CD4-positive, alpha-beta T cell (primary cell): ENCODE data around the gene METTL9. TPM values are rescaled to one million over a fixed set of nuclear protein-coding genes. Genes with fewer than 3 reads are reported as not detected.

ENCODE experiments used
- ATAC-seq: fragments of 200-7000 bp; cut with Tn5 transposase; one replicate; pipeline ENCODE4 v1.10.0; 2022; ENCODE audit warnings: mild to moderate bottlenecking; ENCODE audit not compliant: poor library complexity
- CTCF ChIA-PET: fragments of 350-600 bp; sonication (Branson Sonifier 250); formaldehyde crosslinking; loops from one replicate; lab custom pipeline; 2021; ENCODE audit warnings: antibody characterized with exemption, inconsistent platforms; lab: Charles Lee
- POLR2A ChIA-PET: fragments of 350-600 bp; sonication (Branson Sonifier 250); formaldehyde crosslinking; loops from one replicate; lab custom pipeline; 2021; ENCODE audit warnings: antibody characterized with exemption, inconsistent platforms; lab: Charles Lee
- DNase-seq, 14 experiments: peaks; one replicate each; pipeline ENCODE4 v3.0.0-alpha.2; 2013 to 2020; ENCODE audit warnings: mixed read lengths in 2 of 14
- H3K27ac ChIP-seq, 2 donors: one replicate each; pipeline versions ENCODE4 v1.5.1 to v1.7.0; 2013; ENCODE audit warnings: low read length in 2 of 2, low read depth in 1 of 2, mild to moderate bottlenecking in 1 of 2
- H3K27me3 ChIP-seq, 2 experiments: 1 replicate in 1 of 2; 2 replicates in 1 of 2; pipeline versions ENCODE4 v1.6.1 to v1.7.0; 2013; ENCODE audit warnings: low read length in 2 of 2, control low read depth in 1 of 2, mild to moderate bottlenecking in 1 of 2, moderate library complexity in 1 of 2; ENCODE audit not compliant: insufficient read depth in 2 of 2, control insufficient read depth in 1 of 2
- H3K36me3 ChIP-seq: one replicate; pipeline ENCODE4 v1.6.1; 2013; ENCODE audit warnings: low read length, control low read depth; ENCODE audit not compliant: insufficient read depth
- H3K4me1 ChIP-seq: one replicate; pipeline ENCODE4 v1.6.1; 2013; ENCODE audit warnings: low read length, control low read depth; ENCODE audit not compliant: insufficient read depth
- H3K4me3 ChIP-seq: one replicate; pipeline ENCODE4 v1.5.1; 2013; ENCODE audit warnings: mild to moderate bottlenecking, low read length, moderate library complexity
- H3K9me3 ChIP-seq, 2 experiments: 1 replicate in 1 of 2; 2 replicates in 1 of 2; pipeline versions ENCODE4 v1.6.1 to v1.7.0; 2013; ENCODE audit warnings: low read length in 2 of 2, mild to moderate bottlenecking in 2 of 2, control low read depth in 1 of 2, moderate library complexity in 1 of 2; ENCODE audit not compliant: control insufficient read depth in 1 of 2, insufficient read depth in 1 of 2
- H3K27ac Mint-ChIP-seq: one replicate; pipeline ENCODE4 v1.8.0; 2020; ENCODE audit warnings: mixed read lengths
- H3K27me3 Mint-ChIP-seq: one replicate; pipeline ENCODE4 v1.8.0; 2021; ENCODE audit warnings: mixed read lengths
- H3K36me3 Mint-ChIP-seq: one replicate; pipeline ENCODE4 v1.8.0; 2021; ENCODE audit warnings: low read depth, mixed read lengths
- H3K4me1 Mint-ChIP-seq: one replicate; pipeline ENCODE4 v1.8.0; 2021; ENCODE audit warnings: low read depth, mixed read lengths
- H3K4me3 Mint-ChIP-seq: one replicate; pipeline ENCODE4 v1.8.0; 2020; ENCODE audit warnings: mild to moderate bottlenecking, mixed read lengths
- H3K9me3 Mint-ChIP-seq: one replicate; pipeline ENCODE4 v1.8.0; 2020; ENCODE audit warnings: mixed read lengths
- intact Hi-C, 2 experiments: fragments of 100-400 bp; cut with DNase I in 1 of 2; cut with micrococcal nuclease in 1 of 2; formaldehyde crosslinking; loops; one replicate each; pipeline versions ENCODE4 v1.15.1 to v1.9.0; 2023 to 2025; cut with DNase I, micrococcal nuclease
- total RNA-seq, 174 experiments: library from RNA in 2 of 174; stranded (reverse) in 2 of 174; gene quantifications; one replicate each; pipeline ENCODE4 v1.2.3 and lab custom pipeline; 2021 to 2026
- TF ChIP-seq, protein P1 (sequence below): fragments of 200-600 bp; IDR thresholded peaks from one replicate; pipeline ENCODE4 v1.8.0; 2022; ENCODE audit warnings: antibody characterized with exemption, mild to moderate bottlenecking

Gene METTL9
- total RNA-seq, 2 experiments from 2014 or later = 78.4 to 86.7 TPM

DNA sequence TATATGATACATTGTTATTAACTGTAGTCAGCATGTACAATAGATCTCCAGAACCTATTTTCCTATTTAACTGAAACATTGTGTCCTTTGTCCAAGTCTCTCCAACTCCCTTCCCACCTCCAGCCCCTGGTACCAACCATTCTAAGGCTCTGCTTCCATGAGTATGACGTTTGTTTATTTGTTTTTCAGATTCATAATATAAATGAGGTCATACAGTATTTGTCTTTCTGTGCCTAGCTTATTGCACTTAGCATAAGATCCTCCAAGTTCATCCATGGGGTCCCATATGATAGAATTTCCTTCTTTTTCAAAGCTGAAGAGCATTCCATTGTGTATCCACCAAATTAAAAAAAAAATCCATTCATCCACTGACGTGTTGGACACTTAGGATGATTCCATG, 103.8 kb downstream of the METTL9 start:
- Mint-ChIP-seq H3K36me3 (no peaks in the 10 kb centered on the region), H3K4me3 (no peak overlapping the region), H3K4me1 (no peaks in the 10 kb centered on the region), H3K9me3 (no peaks in the 10 kb centered on the region), H3K27me3 (no peaks in the 10 kb centered on the region), H3K27ac (no peak overlapping the region)
- intact Hi-C loops = no loop called here
- ATAC-seq (no peak), DNase-seq (no peak)
- no peaks in the 10 kb centered on the region for H3K36me3 ChIP-seq
- H3K4me1 ChIP-seq = no peaks in the 10 kb centered on the region
- ChIA-PET CTCF (no interaction called here), POLR2A (interaction anchor here (0.6 kb wide), 1 partner anchor 10 kb away, joined by 3 read pairs; no protein-coding TSS in a partner anchor)
- H3K27me3 ChIP-seq = no peaks in the 10 kb centered on the region
- H3K27ac ChIP-seq = no peak overlapping the region
- H3K9me3 ChIP-seq = no peaks in the 10 kb centered on the region
- no peak overlapping the region for H3K4me3 ChIP-seq
- TF ChIP-seq, protein P1, sequence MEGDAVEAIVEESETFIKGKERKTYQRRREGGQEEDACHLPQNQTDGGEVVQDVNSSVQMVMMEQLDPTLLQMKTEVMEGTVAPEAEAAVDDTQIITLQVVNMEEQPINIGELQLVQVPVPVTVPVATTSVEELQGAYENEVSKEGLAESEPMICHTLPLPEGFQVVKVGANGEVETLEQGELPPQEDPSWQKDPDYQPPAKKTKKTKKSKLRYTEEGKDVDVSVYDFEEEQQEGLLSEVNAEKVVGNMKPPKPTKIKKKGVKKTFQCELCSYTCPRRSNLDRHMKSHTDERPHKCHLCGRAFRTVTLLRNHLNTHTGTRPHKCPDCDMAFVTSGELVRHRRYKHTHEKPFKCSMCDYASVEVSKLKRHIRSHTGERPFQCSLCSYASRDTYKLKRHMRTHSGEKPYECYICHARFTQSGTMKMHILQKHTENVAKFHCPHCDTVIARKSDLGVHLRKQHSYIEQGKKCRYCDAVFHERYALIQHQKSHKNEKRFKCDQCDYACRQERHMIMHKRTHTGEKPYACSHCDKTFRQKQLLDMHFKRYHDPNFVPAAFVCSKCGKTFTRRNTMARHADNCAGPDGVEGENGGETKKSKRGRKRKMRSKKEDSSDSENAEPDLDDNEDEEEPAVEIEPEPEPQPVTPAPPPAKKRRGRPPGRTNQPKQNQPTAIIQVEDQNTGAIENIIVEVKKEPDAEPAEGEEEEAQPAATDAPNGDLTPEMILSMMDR = no peak

DNA sequence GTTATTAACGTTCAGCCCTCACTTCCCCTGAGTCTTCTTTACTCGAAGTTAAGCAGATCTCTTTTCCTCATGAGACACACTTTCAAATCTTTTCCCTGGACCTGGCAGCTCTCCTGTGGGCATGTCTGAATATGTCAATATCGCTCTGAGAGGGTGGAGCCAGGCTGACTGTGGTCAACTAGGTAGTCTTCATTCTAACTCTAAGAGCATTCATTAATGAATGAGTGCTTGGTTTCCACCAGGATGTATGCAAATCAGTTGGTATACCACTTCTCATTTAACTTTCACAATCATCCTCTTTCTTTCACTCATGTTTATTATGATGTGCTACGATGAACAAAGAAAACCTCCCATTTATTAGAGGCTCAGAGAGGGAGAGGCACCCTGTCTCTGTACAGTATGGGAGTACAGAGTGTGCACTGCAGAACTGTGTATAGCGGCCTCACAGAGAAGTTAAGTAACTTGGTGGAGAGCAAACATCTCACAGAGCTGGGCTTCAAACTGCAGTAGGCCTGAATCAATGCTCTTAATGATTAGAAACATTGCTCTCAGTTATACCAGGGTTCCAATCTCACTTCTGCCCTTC, 104.3 kb downstream of the METTL9 start:
- TF ChIP-seq, protein P1 = no peak
- Mint-ChIP-seq H3K27ac (no peak overlapping the region), H3K9me3 (no peaks in the 10 kb centered on the region), H3K27me3 (no peaks in the 10 kb centered on the region), H3K4me1 (peaks cover 4% of the 10 kb centered on the region), H3K36me3 (no peaks in the 10 kb centered on the region), H3K4me3 (no peak overlapping the region)
- no peak for DNase-seq
- Histone ChIP-seq H3K27me3 (no peaks in the 10 kb centered on the region), H3K9me3 (no peaks in the 10 kb centered on the region), H3K27ac (no peak overlapping the region), H3K36me3 (no peaks in the 10 kb centered on the region), H3K4me1 (peaks cover 3% of the 10 kb centered on the region), H3K4me3 (no peak overlapping the region)
- no peak for ATAC-seq
- intact Hi-C loops = no loop called here
- CTCF ChIA-PET = interaction anchor here (0.9 kb wide), 1 partner anchor 46 kb away, joined by 5 read pairs; no protein-coding TSS in a partner anchor
- POLR2A ChIA-PET = no interaction called here

DNA sequence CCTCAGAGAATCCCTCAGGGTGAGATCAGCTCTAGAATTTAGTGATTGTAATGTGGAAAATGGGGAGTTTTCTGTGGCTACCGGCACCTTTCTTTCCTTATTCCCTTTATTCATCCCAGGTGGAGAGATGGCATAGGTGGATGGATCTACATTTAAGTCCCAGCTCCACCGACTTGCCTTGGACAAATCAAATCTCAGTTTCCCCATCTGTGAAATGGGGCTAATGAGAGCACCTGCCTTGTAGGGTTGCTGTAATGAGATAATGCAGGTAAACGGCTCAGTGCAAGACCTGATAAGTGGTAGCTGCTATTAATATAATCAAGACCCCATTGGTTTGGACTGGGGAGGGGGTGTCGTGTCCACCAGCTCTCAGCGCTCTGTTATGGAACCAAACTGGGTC, 104.9 kb downstream of the METTL9 start:
- Mint-ChIP-seq H3K4me1 (peaks cover 5% of the 10 kb centered on the region), H3K36me3 (no peaks in the 10 kb centered on the region), H3K9me3 (no peaks in the 10 kb centered on the region), H3K27me3 (no peaks in the 10 kb centered on the region), H3K27ac (no peak overlapping the region), H3K4me3 (no peak overlapping the region)
- no peaks in the 10 kb centered on the region for H3K9me3 ChIP-seq
- TF ChIP-seq, protein P1 = no peak
- no peak for DNase-seq
- ChIA-PET CTCF (interaction anchor here (0.9 kb wide), 1 partner anchor 47 kb away, joined by 5 read pairs; no protein-coding TSS in a partner anchor), POLR2A (no interaction called here)
- H3K4me1 ChIP-seq = peaks cover 3% of the 10 kb centered on the region
- no peaks in the 10 kb centered on the region for H3K36me3 ChIP-seq
- no peak overlapping the region for H3K4me3 ChIP-seq
- intact Hi-C loops = no loop called here
- ATAC-seq = no peak
- no peaks in the 10 kb centered on the region for H3K27me3 ChIP-seq
- no peak overlapping the region for H3K27ac ChIP-seq
